Measurements from ENCODE around the gene GGT5. TPM values are rescaled to one million over a fixed set of nuclear protein-coding genes. Genes with fewer than 3 reads are reported as not detected.

Gene GGT5
- total RNA-seq, 1 experiment from 2014 or later = not detected

GRCh38 chr22:24170188-24170587 lies 74.7 kb downstream of the GGT5 start:
- no TSS peak for BruUV-seq (replicated peaks)
- Histone ChIP-seq H2AFZ (no peak overlapping the region), H3K9me3 (ENCODE audit: insufficient read depth, low read depth) (no peaks in the 10 kb centered on the region), H3K4me3 (no peak overlapping the region), H3F3A (ENCODE audit: insufficient read depth, low read depth) (no peaks in the 10 kb centered on the region), H3K27ac (no peak overlapping the region), H4K20me1 (ENCODE audit: insufficient read depth) (no peaks in the 10 kb centered on the region), H3K4me1 (replicated peaks; ENCODE audit: insufficient read depth) (no peaks in the 10 kb centered on the region), H3K4me2 (no peak overlapping the region), H3K9me2 (ENCODE audit: insufficient read depth) (no peaks in the 10 kb centered on the region), H3K79me2 (ENCODE audit: low read depth) (no peaks in the 10 kb centered on the region), H3K27me3 (ENCODE audit: insufficient read depth, low read depth) (no peaks in the 10 kb centered on the region), H3K36me3 (ENCODE audit: low read depth) (no peaks in the 10 kb centered on the region)
- ChIA-PET CTCF (interaction anchor here (0.6 kb wide), 1 partner anchor 16 kb away, joined by 14 read pairs; no protein-coding TSS in a partner anchor), POLR2A (ENCODE audit: unreplicated experiment) (no interaction called here)
- DNase-seq = no peak
- intact Hi-C loops (cut with micrococcal nuclease; ENCODE audit: unreplicated experiment) = no loop called here
- TF ChIP-seq EZH2 (IDR thresholded peaks at IDR 0.05; ENCODE audit: low read depth) = no peak

Other genes with a start within 250 kb of the GGT5 start
- gene GSTT4, start 239.6 kb downstream of the GGT5 start, total RNA-seq (2021) = not detected in 2 replicates
- gene CABIN1, start 233.8 kb downstream of the GGT5 start, total RNA-seq (2021) = 39.0 and 39.3 TPM in 2 replicates
- gene SUSD2, start 63.6 kb downstream of the GGT5 start, total RNA-seq (2021) = 5.5 and 5.7 TPM in 2 replicates
- 37.6 and 38.9 TPM in 2 replicates for gene SPECC1L, start 25.7 kb upstream of the GGT5 start, total RNA-seq (2021)
- gene ADORA2A, start 182.5 kb upstream of the GGT5 start, total RNA-seq (2021) = 1.8 and 2.6 TPM in 2 replicates

All from PC-9 (cell line).